Ishikawa (cell line): ENCODE results near the gene NECTIN1.

Experiments used
- CEBPB ChIP-seq: IDR thresholded peaks from 2 replicates; pipeline ENCODE4 v1.6.1; 2012
- CREB1 ChIP-seq: IDR thresholded peaks from 2 replicates; pipeline ENCODE4 v1.6.1; 2012; ENCODE audit warnings: low read depth
- EGR1 ChIP-seq: IDR thresholded peaks from 2 replicates; pipeline ENCODE4 v1.6.1; 2012
- EP300 ChIP-seq: IDR thresholded peaks from 2 replicates; pipeline ENCODE4 v1.6.1; 2012; ENCODE audit warnings: borderline replicate concordance
- FOXM1 ChIP-seq: IDR thresholded peaks from 2 replicates; pipeline ENCODE4 v1.6.1; 2012; ENCODE audit warnings: low read depth, borderline replicate concordance
- MAX ChIP-seq: IDR thresholded peaks from 2 replicates; pipeline ENCODE4 v1.6.1; 2012
- NFIC ChIP-seq: IDR thresholded peaks from 2 replicates; pipeline ENCODE4 v1.6.1; 2012
- RAD21 ChIP-seq: IDR thresholded peaks from 2 replicates; pipeline ENCODE4 v1.6.1; 2012; ENCODE audit warnings: low read depth
- REST ChIP-seq: IDR thresholded peaks from 2 replicates; pipeline ENCODE4 v1.6.1; 2012; ENCODE audit warnings: low read depth, mild to moderate bottlenecking
- TAF1 ChIP-seq: IDR thresholded peaks from 2 replicates; pipeline ENCODE4 v1.6.1; 2012; ENCODE audit warnings: low read depth, mild to moderate bottlenecking
- TCF12 ChIP-seq: IDR thresholded peaks from 2 replicates; pipeline ENCODE4 v1.6.1; 2012; ENCODE audit warnings: low read depth
- TEAD4 ChIP-seq: IDR thresholded peaks from 2 replicates; pipeline ENCODE4 v1.6.1; 2012
- USF1 ChIP-seq: IDR thresholded peaks from 2 replicates; pipeline ENCODE4 v1.6.1; 2012
- YY1 ChIP-seq: IDR thresholded peaks from 2 replicates; pipeline ENCODE4 v1.6.1; 2012; ENCODE audit warnings: low read depth
- ZBTB7A ChIP-seq: IDR thresholded peaks from 2 replicates; pipeline ENCODE4 v1.6.1; 2012; ENCODE audit warnings: low read depth

The NECTIN1 gene

GRCh38 chr11:119671051-119671450 is 57.9 kb downstream of the NECTIN1 start:
- TF ChIP-seq TAF1 (no peak), USF1 (no peak), CEBPB (no peak), REST (no peak)

- TF ChIP-seq ZBTB7A (no peak), MAX (no peak), EP300 (no peak), TCF12 (no peak), FOXM1 (no peak), REST (no peak), USF1 (no peak), RAD21 (no peak), TEAD4 (no peak), NFIC (no peak), CREB1 (no peak), YY1 (no peak), EGR1 (no peak), CEBPB (no peak)
These were observed 59.5 kb downstream of the NECTIN1 start for GRCh38 chr11:119669487-119669886.

GRCh38 chr11:119668676-119669075 is 60.3 kb downstream of the NECTIN1 start:
- TF ChIP-seq FOXM1 = no peak
- no peak for TF ChIP-seq EP300
- no peak for TF ChIP-seq ZBTB7A
- TF ChIP-seq TEAD4 = no peak
- no peak for TF ChIP-seq MAX
- no peak for TF ChIP-seq TAF1

- TF ChIP-seq REST (no peak), TAF1 (no peak), ZBTB7A (no peak), USF1 (no peak), FOXM1 (no peak), EGR1 (no peak), MAX (no peak), RAD21 (peak; percentile 97), TEAD4 (no peak)
These were observed 62.4 kb downstream of the NECTIN1 start for GRCh38 chr11:119666463-119667131.
